Esophagus squamous epithelium (tissue), 5 donors: ENCODE data around the gene AIDA. TPM values are rescaled to one million over a fixed set of nuclear protein-coding genes. Genes with fewer than 3 reads are reported as not detected.
"Not testable (repeated sequence)": the region's sequence is repeated elsewhere in the genome, so short reads cannot be mapped to it uniquely, and the experiment has no call there.

Experiments used
- DNase-seq: peaks from one replicate; lab custom pipeline; 2025; lab: John Stamatoyannopoulos, UW
- H3K27ac ChIP-seq, 4 donors: fragments of 200-600 bp; sonication (generic); one replicate each; pipeline ENCODE4 v1.5.1; 2016 to 2019; ENCODE audit warnings: mild to moderate bottlenecking in 1 of 4
- H3K27me3 ChIP-seq, 4 donors: fragments of 200-600 bp; sonication (generic); 1 replicate in 3 of 4; 2 replicates in 1 of 4; pipeline versions ENCODE4 v1.5.1 to v1.6.0; 2017 to 2021; ENCODE audit warnings: antibody characterized with exemption in 1 of 4
- H3K36me3 ChIP-seq, 3 donors: fragments of 200-600 bp; sonication (generic); one replicate each; pipeline ENCODE4 v1.5.1; 2016 to 2019
- H3K4me1 ChIP-seq, 3 donors: fragments of 200-600 bp; sonication (generic); one replicate each; pipeline ENCODE4 v1.5.1; 2017 to 2019
- H3K4me3 ChIP-seq, 4 donors: fragments of 200-600 bp; sonication (generic); 1 replicate in 3 of 4; 2 replicates in 1 of 4; pipeline ENCODE4 v1.5.1; 2016 to 2019; ENCODE audit warnings: mild to moderate bottlenecking in 2 of 4, moderate library complexity in 1 of 4
- H3K9me3 ChIP-seq, 3 donors: fragments of 200-600 bp; sonication (generic); one replicate each; pipeline ENCODE4 v1.5.1; 2016 to 2019
- CTCF ChIP-seq, 6 experiments: fragments of 450-650 bp in 4 of 6; fragments of 200-600 bp in 2 of 6; sonication (generic) in 2 of 6; IDR thresholded peaks; one replicate each; pipeline ENCODE4 v1.5.1; 2016 to 2019; ENCODE audit warnings: antibody characterized with exemption in 6 of 6, mild to moderate bottlenecking in 4 of 6, moderate library complexity in 4 of 6
- POLR2A ChIP-seq, 4 donors: fragments of 450-650 bp; IDR thresholded peaks; one replicate each; pipeline ENCODE4 v1.6.1; 2017; ENCODE audit warnings: antibody characterized with exemption in 4 of 4, mild to moderate bottlenecking in 4 of 4, moderate library complexity in 3 of 4
- WGBS, 2 donors: methylation state at CpG; one replicate each; pipeline ENCODE4 v1.1.5; 2018; 5-methylcytosine and 5-hydroxymethylcytosine counted together
- intact Hi-C: fragments of 100-400 bp; cut with DNase I; formaldehyde crosslinking; loops from one replicate; pipeline ENCODE4 v1.15.0; 2022
- total RNA-seq, 4 donors: library from RNA; depleted of rRNA; stranded (reverse); fragments of >200 nt; gene quantifications; one replicate each; pipeline ENCODE4 v1.1.0, GENCODE V29; 2016
- donor health status: DM: yes; HTN: yes; CAD: no.

The AIDA gene
- total RNA-seq, 4 donors from 2014 or later, result 18.6 to 51.1 (median 31.7) TPM

GRCh38 chr1:222694927-222695326 is 17.4 kb downstream of the AIDA start:
- H3K27me3 ChIP-seq, result no peaks in the 10 kb centered on the region
- no peak overlapping the region for H3K27ac ChIP-seq
- peaks cover 0 to 47% (median 0%) of the 10 kb centered on the region in 3 donors for H3K36me3 ChIP-seq
- H3K4me3 ChIP-seq, result no peak overlapping the region
- 74% methylated on average over 2 to 5 of the region's 5 CpGs for WGBS, 2 donors
- no peaks in the 10 kb centered on the region for H3K9me3 ChIP-seq
- H3K4me1 ChIP-seq, result no peaks in the 10 kb centered on the region
- intact Hi-C loops, result no loop called here
- TF ChIP-seq POLR2A (IDR thresholded peaks at IDR 0.05), result no peak
- no peak for TF ChIP-seq CTCF (IDR thresholded peaks at IDR 0.05)
- DNase-seq, result no peak

DNA sequence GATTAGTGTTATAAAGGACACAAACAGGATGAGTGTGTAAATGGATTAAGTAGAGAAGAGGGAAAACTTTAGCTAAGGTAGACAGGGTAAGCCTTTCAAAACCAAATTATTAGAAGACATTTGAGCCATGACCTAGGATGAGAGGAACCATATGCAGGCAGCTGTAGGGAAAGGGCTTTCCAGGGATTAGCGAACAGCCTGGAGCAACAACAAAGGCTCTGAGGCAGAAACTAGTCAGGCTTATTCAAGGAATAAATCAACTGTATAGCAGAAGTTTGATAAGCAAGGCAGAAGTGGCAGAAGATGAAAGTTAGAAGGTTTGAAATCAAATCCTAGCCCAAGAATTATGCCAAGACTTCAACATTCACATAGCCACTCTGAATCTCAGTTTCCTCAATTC is 21.3 kb downstream of the AIDA start:
- H3K4me3 ChIP-seq, result no peak overlapping the region
- no peaks in the 10 kb centered on the region for H3K27me3 ChIP-seq
- DNase-seq, result no peak
- no peaks in the 10 kb centered on the region for H3K4me1 ChIP-seq
- intact Hi-C loops, result no loop called here
- TF ChIP-seq CTCF (IDR thresholded peaks at IDR 0.05) (no peak), POLR2A (IDR thresholded peaks at IDR 0.05) (no peak)
- WGBS, 2 donors, result 91 to 92% methylated on average over 1 of the region's 1 CpG
- no peak overlapping the region for H3K27ac ChIP-seq
- peaks cover 7 to 64% (median 8%) of the 10 kb centered on the region in 3 donors for H3K36me3 ChIP-seq
- H3K9me3 ChIP-seq, result no peaks in the 10 kb centered on the region

GRCh38 chr1:222680080-222680479 is 32.2 kb downstream of the AIDA start:
- Histone ChIP-seq H3K36me3 (peaks cover 0 to 60% (median 0%) of the 10 kb centered on the region in 3 donors), H3K9me3 (no peaks in the 10 kb centered on the region), H3K4me3 (no peak overlapping the region), H3K27me3 (no peaks in the 10 kb centered on the region), H3K27ac (no peak overlapping the region), H3K4me1 (peaks cover 0 to 5% (median 0%) of the 10 kb centered on the region in 3 donors)
- no peak for DNase-seq
- TF ChIP-seq CTCF (IDR thresholded peaks at IDR 0.05), result no peak
- TF ChIP-seq POLR2A (IDR thresholded peaks at IDR 0.05), result no peak
- intact Hi-C loops, result no loop called here
- WGBS, 2 donors, result 100% methylated on average over 1 of the region's 1 CpG

GRCh38 chr1:222670110-222670509 is 42.2 kb downstream of the AIDA start:
- Histone ChIP-seq H3K4me1 (peaks cover 0 to 5% (median 0%) of the 10 kb centered on the region in 3 donors), H3K27ac (peak overlapping the region in 1 of 4 donors; percentile 29), H3K36me3 (peaks cover 0 to 84% (median 7%) of the 10 kb centered on the region in 3 donors), H3K27me3 (no peaks in the 10 kb centered on the region), H3K9me3 (no peaks in the 10 kb centered on the region), H3K4me3 (no peak overlapping the region)
- no peak for DNase-seq
- 83 to 85% methylated on average over 1 of the region's 1 CpG for WGBS, 2 donors
- intact Hi-C loops, result no loop called here
- no peak for TF ChIP-seq POLR2A (IDR thresholded peaks at IDR 0.05)
- TF ChIP-seq CTCF (IDR thresholded peaks at IDR 0.05), result no peak

- no CpG with 5 or more reads among the region's 2 CpGs for WGBS, 2 donors
- H3K9me3 ChIP-seq, H3K27me3 ChIP-seq, intact Hi-C loops, H3K4me1 ChIP-seq, H3K27ac ChIP-seq, DNase-seq, H3K4me3 ChIP-seq: not testable (repeated sequence)
- peaks cover 0 to 84% (median 15%) of the 10 kb centered on the region in 3 donors for H3K36me3 ChIP-seq
These were observed 43.2 kb downstream of the AIDA start for GRCh38 chr1:222669107-222669506.

- intact Hi-C loops, result not testable (repeated sequence)
These were observed 44.1 kb downstream of the AIDA start for GRCh38 chr1:222668184-222668583.

More at GRCh38 chr1:222668184-222668583, 44.1 kb downstream of the AIDA start:
- H3K27ac ChIP-seq, H3K4me3 ChIP-seq, H3K4me1 ChIP-seq, DNase-seq, H3K9me3 ChIP-seq, H3K27me3 ChIP-seq: not testable (repeated sequence)
- WGBS, 2 donors, result 100% methylated on average over 1 of the region's 4 CpGs; no CpG with 5 or more reads in 1 of the 2 donors
- peaks cover 0 to 84% (median 24%) of the 10 kb centered on the region in 3 donors for H3K36me3 ChIP-seq
